GM12878 (cell line): ENCODE results near the gene ATP6V1F. TPM values are rescaled to one million over a fixed set of nuclear protein-coding genes. Genes with fewer than 3 reads are reported as not detected.

Experiments
- ATAC-seq: fragments of 200-7000 bp; cut with Tn5 transposase; 3 replicates; pipeline ENCODE4 v1.9.1; 2020; ENCODE audit warnings: mild to moderate bottlenecking, moderate library complexity
- BruUV-seq: library from RNA; stranded (reverse); fragments of 400-500 nt; replicated peaks from 2 replicates; lab custom pipeline; 2021; lab: Mats Ljungman, UMichigan
- CTCF ChIA-PET: fragments of 300-600 bp; sonication (Branson Sonifier 250); formaldehyde crosslinking; extraction: SDS; loops from one replicate; lab custom pipeline; 2021; ENCODE audit warnings: inconsistent platforms; lab: Yijun Ruan, JAX
- POLR2A ChIA-PET: fragments of 350-600 bp; formaldehyde crosslinking; extraction: SDS; loops from one replicate; lab custom pipeline; 2021; ENCODE audit warnings: inconsistent platforms; lab: Charles Lee
- RAD21 ChIA-PET: fragments of 300-600 bp; sonication (Branson Sonifier 250); formaldehyde crosslinking; loops from one replicate; lab custom pipeline; 2023; ENCODE audit warnings: antibody characterized with exemption; ENCODE audit not compliant: unreplicated experiment; lab: Charles Lee
- SMC1A ChIA-PET: fragments of 300-600 bp; sonication (Branson Sonifier 250); formaldehyde crosslinking; loops from one replicate; lab custom pipeline; 2023; ENCODE audit not compliant: unreplicated experiment, uncharacterized antibody; lab: Charles Lee
- DNase-seq: peaks from one replicate; pipeline ENCODE4 v3.0.0-alpha.2; 2011; ENCODE audit warnings: low read depth, low spot score
- FAIRE-seq: peaks from 3 replicates; lab custom pipeline; 2011; peaks lifted over from hg19 to GRCh38; lab: Jason Lieb, UNC
- H2AFZ ChIP-seq: 2 replicates; pipeline ENCODE4 v1.6.0; 2011; ENCODE audit warnings: low read depth, low read length, control low read depth; ENCODE audit not compliant: control insufficient read depth
- H3K27ac ChIP-seq: 2 replicates; pipeline ENCODE4 v1.5.1; 2011; ENCODE audit warnings: control low read depth; ENCODE audit not compliant: control insufficient read depth, insufficient read depth
- H3K27me3 ChIP-seq, 2 experiments: replicated peaks in 1 of 2; 2 replicates each; pipeline versions ENCODE4 v1.6.0 to v1.6.1; 2011; ENCODE audit warnings: low read length in 1 of 2; ENCODE audit not compliant: control insufficient read depth in 2 of 2, insufficient read depth in 2 of 2
- H3K36me3 ChIP-seq, 2 experiments: 2 replicates each; pipeline ENCODE4 v1.5.1; 2011; ENCODE audit warnings: low read length in 1 of 2; ENCODE audit not compliant: control insufficient read depth in 2 of 2, insufficient read depth in 2 of 2
- H3K4me1 ChIP-seq: 2 replicates; pipeline ENCODE4 v1.6.1; 2011; ENCODE audit warnings: mild to moderate bottlenecking, low read length, moderate library complexity, mixed read lengths; ENCODE audit not compliant: control insufficient read depth, insufficient read depth
- H3K4me2 ChIP-seq: 2 replicates; pipeline ENCODE4 v1.6.0; 2011; ENCODE audit warnings: control low read depth; ENCODE audit not compliant: control insufficient read depth, insufficient read depth
- H3K4me3 ChIP-seq: fragments of 200-600 bp; sonication (generic); 2 replicates; pipeline ENCODE4 v1.5.1; 2016
- H3K79me2 ChIP-seq: 2 replicates; pipeline ENCODE4 v1.6.0; 2011; ENCODE audit warnings: low read length; ENCODE audit not compliant: control insufficient read depth, insufficient read depth
- H3K9ac ChIP-seq: 2 replicates; pipeline ENCODE4 v1.8.0; 2011; ENCODE audit warnings: low read length, control low read depth, mixed read lengths; ENCODE audit not compliant: control insufficient read depth, insufficient read depth
- H3K9me3 ChIP-seq: replicated peaks from 3 replicates; pipeline ENCODE4 v1.5.1; 2011; ENCODE audit warnings: mild to moderate bottlenecking, low read length; ENCODE audit not compliant: control insufficient read depth, insufficient read depth
- H4K20me1 ChIP-seq: 2 replicates; pipeline ENCODE4 v1.6.0; 2011; ENCODE audit not compliant: control insufficient read depth, insufficient read depth
- ASH2L ChIP-seq: fragments of 300-600, 200-600 bp; sonication (generic); IDR thresholded peaks from 2 replicates; pipeline ENCODE4 v1.6.1; 2017; ENCODE audit warnings: low read depth, mild to moderate bottlenecking, borderline replicate concordance
- E4F1 ChIP-seq: fragments of 450-650 bp; IDR thresholded peaks from 2 replicates; pipeline ENCODE4 v1.6.1; 2018; ENCODE audit warnings: borderline replicate concordance, mild to moderate bottlenecking; ENCODE audit not compliant: partially characterized antibody
- FOS ChIP-seq: IDR thresholded peaks from 3 replicates; pipeline ENCODE4 v1.6.1; 2011; ENCODE audit warnings: borderline replicate concordance; ENCODE audit not compliant: insufficient read length; ENCODE audit errors: extremely low read depth
- JUND ChIP-seq: IDR thresholded peaks from 2 replicates; pipeline ENCODE4 v1.6.1; 2012; ENCODE audit warnings: low read depth, mild to moderate bottlenecking, low read length, improper control_type of control experiment, moderate library complexity
- NFIC ChIP-seq: IDR thresholded peaks from 2 replicates; pipeline ENCODE4 v1.6.1; 2012; ENCODE audit warnings: low read depth, mild to moderate bottlenecking, inconsistent platforms, low read length, moderate library complexity
- PRDM15 ChIP-seq: fragments of 450-650 bp; formaldehyde crosslinking; IDR thresholded peaks from 2 replicates; pipeline ENCODE4 v1.4.0; 2020; ENCODE audit warnings: mild to moderate bottlenecking, moderate library complexity
- RAD21 ChIP-seq: IDR thresholded peaks from 2 replicates; pipeline ENCODE4 v1.6.1; 2011; ENCODE audit warnings: mild to moderate bottlenecking, low read depth, low read length, moderate library complexity; ENCODE audit not compliant: insufficient read depth
- RBBP5 ChIP-seq: fragments of 200-600 bp; sonication (generic); conservative IDR thresholded peaks from 2 replicates; pipeline ENCODE4 v1.6.1; 2016
- ZNF217 ChIP-seq: fragments of 450-650 bp; IDR thresholded peaks from 2 replicates; pipeline ENCODE4 v1.6.1; 2017; ENCODE audit warnings: antibody characterized with exemption, mild to moderate bottlenecking
- WGBS: methylation state at CpG from one replicate; pipeline ENCODE4 v1.1.6; 2016; ENCODE audit warnings: low lambda C conversion rate; ENCODE audit not compliant: insufficient replicate concordance, insufficient coverage; ENCODE audit errors: missing lambda C conversion rate; 5-methylcytosine and 5-hydroxymethylcytosine counted together
- in situ Hi-C: fragments of 300-500 bp; cut with MboI; formaldehyde crosslinking; loops from 9 replicates; pipeline ENCODE4 v1.14.3; 2018; ENCODE audit warnings: mixed read lengths
- intact Hi-C: fragments of 100-400 bp; cut with micrococcal nuclease; formaldehyde crosslinking; loops from one replicate; pipeline ENCODE4 v1.14.2; 2022; ENCODE audit not compliant: unreplicated experiment
- polyA plus RNA-seq, 11 experiments: library from polyadenylated mRNA; depleted of rRNA in 4 of 11; unstranded in 6 of 11; stranded (reverse) in 5 of 11; fragments of >200 nt; fragmentation: Nextera tagmentation in 4 of 11; fragmentation: Illumina TruSeq in 1 of 11; extraction: Ambion mirVana in 4 of 11; extraction: Trizol in 1 of 11; gene quantifications; 1 replicate in 1 of 11; 2 replicates in 10 of 11; pipeline versions ENCODE4 v1.2.1 to v1.2.3, GENCODE V29; 2011 to 2016; ENCODE audit warnings: inconsistent platforms in 2 of 11, missing spikeins in 2 of 11, low read depth in 1 of 11
- total RNA-seq, 4 experiments: library from RNA; depleted of rRNA in 3 of 4; stranded (reverse); fragments of >200 nt in 3 of 4; fragmentation: Illumina TruSeq in 1 of 4; extraction: Trizol in 1 of 4; gene quantifications; 2 replicates each; pipeline versions ENCODE4 v1.2.1 to v1.2.3, GENCODE V29; 2013 to 2021

The ATP6V1F gene
- total and polyA plus RNA-seq, 10 of the 15 experiments (the other 5 are each of a cell fraction or from before 2014, with no cell fraction given): 111 to 343 (median 203) TPM

DNA sequence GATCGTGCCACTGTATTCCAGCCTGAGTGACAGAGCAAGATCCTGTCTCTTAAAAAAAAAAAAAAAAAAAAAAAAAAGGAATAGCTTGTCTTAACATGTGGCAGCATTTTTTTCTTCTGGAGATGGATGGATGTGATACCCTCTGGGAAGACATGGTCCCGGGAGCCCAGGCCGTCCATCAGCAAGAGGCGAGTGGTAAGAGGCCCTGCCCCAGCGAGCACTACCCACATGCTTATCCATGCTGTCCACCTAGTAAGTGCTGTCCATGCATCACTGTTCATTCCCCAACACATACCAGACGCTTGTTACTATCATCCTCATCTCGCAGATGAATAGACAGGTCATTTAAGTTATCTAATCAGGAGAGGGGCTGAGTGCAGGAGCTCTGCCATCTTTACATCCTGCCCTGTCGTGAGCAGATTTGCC is 12.9 kb downstream of the ATP6V1F start:
- Histone ChIP-seq H3K4me1 (no peaks in the 10 kb centered on the region), H3K4me3 (no peak overlapping the region), H3K27me3 (no peaks in the 10 kb centered on the region), H3K36me3 (no peaks in the 10 kb centered on the region), H4K20me1 (no peaks in the 10 kb centered on the region), H2AFZ (no peak overlapping the region), H3K9me3 (no peaks in the 10 kb centered on the region), H3K4me2 (no peak overlapping the region), H3K9ac (no peak overlapping the region), H3K27ac (no peak overlapping the region), H3K79me2 (no peaks in the 10 kb centered on the region)
- TF ChIP-seq NFIC (no peak), RBBP5 (no peak), ZNF217 (no peak), RAD21 (no peak)
- no TSS peak for BruUV-seq
- POLR2A ChIA-PET: interaction anchor here (0.6 to 1.4 kb wide), 2 partner anchors 8 to 411 kb away, joined by 5 to 7 read pairs; no protein-coding TSS in a partner anchor
- in situ Hi-C loops: no loop called here
- RAD21 ChIA-PET: interaction anchor here (0.6 kb wide), 1 partner anchor 401 kb away, joined by 4 read pairs; no protein-coding TSS in a partner anchor
- intact Hi-C loops: no loop called here
- SMC1A ChIA-PET: interaction anchor here (1.3 kb wide), 1 partner anchor 12 kb away, joined by 3 read pairs; the partner anchor contains the start of gene ATP6V1F
- CTCF ChIA-PET: interaction anchor here (0.6 to 2.0 kb wide), 4 partner anchors 8 to 486 kb away, joined by 3 to 7 read pairs (median 5); partner anchors contain the start of gene ATP6V1F
- ATAC-seq (no peak), FAIRE-seq (no peak), DNase-seq (no peak)
- 81% methylated on average over 8 of the region's 8 CpGs for WGBS

DNA sequence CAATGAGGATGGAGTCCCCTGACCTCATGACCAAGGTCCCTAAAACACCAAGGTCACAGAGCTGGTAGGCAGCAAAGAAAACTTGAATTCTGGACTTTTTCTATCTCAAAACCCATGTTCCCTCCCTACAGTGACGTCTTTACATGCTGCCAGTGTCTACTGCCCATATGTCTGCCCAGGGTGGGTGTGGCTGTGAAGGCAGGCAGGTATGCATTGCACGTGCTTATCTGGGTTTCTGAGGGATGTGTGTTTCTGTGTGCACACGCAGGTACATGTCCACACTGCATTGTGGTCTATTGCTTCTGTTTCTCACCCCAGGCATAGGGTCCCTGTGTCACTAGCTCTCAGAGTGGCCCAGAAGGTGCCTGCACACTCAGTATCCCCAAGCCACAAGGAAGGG is 13.5 kb downstream of the ATP6V1F start:
- H3K36me3 ChIP-seq: no peaks in the 10 kb centered on the region
- H2AFZ ChIP-seq: no peak overlapping the region
- no peak overlapping the region for H3K27ac ChIP-seq
- BruUV-seq: no TSS peak
- ATAC-seq (no peak), DNase-seq (no peak), FAIRE-seq (no peak)
- no peaks in the 10 kb centered on the region for H3K9me3 ChIP-seq
- ChIA-PET RAD21 (no interaction called here), CTCF (interaction anchor here (1.6 kb wide), 1 partner anchor 13 kb away, joined by 7 read pairs; the partner anchor contains the start of gene ATP6V1F), SMC1A (no interaction called here), POLR2A (no interaction called here)
- H3K27me3 ChIP-seq: no peaks in the 10 kb centered on the region
- no peaks in the 10 kb centered on the region for H3K4me1 ChIP-seq
- in situ Hi-C loops: no loop called here
- 84% methylated on average over 3 of the region's 3 CpGs for WGBS
- no peak overlapping the region for H3K9ac ChIP-seq
- no peaks in the 10 kb centered on the region for H4K20me1 ChIP-seq
- no peaks in the 10 kb centered on the region for H3K79me2 ChIP-seq
- intact Hi-C loops: no loop called here
- H3K4me3 ChIP-seq: no peak overlapping the region
- no peak overlapping the region for H3K4me2 ChIP-seq
- no peak for TF ChIP-seq FOS
- TF ChIP-seq JUND: no peak
- no peak for TF ChIP-seq ASH2L
- TF ChIP-seq E4F1: no peak
- TF ChIP-seq PRDM15 (CRISPR knock-in tag): no peak
